ENCODE results near the gene MMRN2.

MMRN2 gene

DNA sequence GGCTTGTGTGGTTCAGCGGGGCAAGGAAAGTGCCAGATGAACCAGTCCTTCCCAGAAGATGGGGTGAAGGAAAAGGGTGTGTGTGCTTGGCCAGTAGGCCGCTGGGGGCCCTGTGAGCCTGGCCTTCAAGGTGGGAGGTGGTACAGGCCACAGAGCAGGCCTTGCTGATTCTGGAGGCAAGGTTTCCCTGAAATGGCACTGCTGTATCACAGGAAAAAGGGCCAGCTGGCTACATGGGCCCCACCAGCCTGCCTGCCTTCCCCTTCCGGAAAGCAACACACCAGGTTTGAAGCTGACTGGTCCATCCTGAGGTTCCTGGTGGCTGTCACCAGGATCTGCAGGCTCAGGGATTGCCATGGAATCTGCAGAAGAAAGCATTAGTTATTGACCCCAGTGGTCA, 12.5 kb downstream of the MMRN2 start:
- Histone ChIP-seq H2BK15ac (ENCODE audit: low read depth, poor library complexity, severe bottlenecking) (no peak overlapping the region), H3K14ac (ENCODE audit: low read length in 2 of 2) (peak overlapping the region in 1 of 2 experiments; percentile 53), H3K18ac (ENCODE audit: low read depth in 1 of 2, low read length in 2 of 2) (peak overlapping the region in 1 of 2 experiments; percentile 30), H3K36me3 (ENCODE audit: control insufficient read depth in 1 of 2, insufficient read depth in 2 of 2, low read depth in 1 of 2, low read length in 2 of 2) (peaks cover 0 to 4% of the 10 kb centered on the region in 2 experiments), H3K9me3 (ENCODE audit: control insufficient read depth, low read length) (no peaks in the 10 kb centered on the region), H2BK5ac (ENCODE audit: low read depth, low read length, poor library complexity, severe bottlenecking) (no peak overlapping the region), H2BK12ac (ENCODE audit: low read length in 2 of 2) (peak overlapping the region in 1 of 2 experiments; percentile 64), H3K4me2 (ENCODE audit: low read length, poor library complexity, severe bottlenecking) (no peak overlapping the region), H2AFZ (ENCODE audit: low read depth, low read length) (no peak overlapping the region), H3K4ac (ENCODE audit: low read depth in 1 of 2, low read length in 2 of 2) (no peak overlapping the region), H3K9ac (ENCODE audit: low read length) (peak overlapping the region; percentile 26), H2BK120ac (ENCODE audit: low read depth, low read length) (no peak overlapping the region), H3K79me1 (replicated peaks; ENCODE audit: low read length, poor library complexity, severe bottlenecking) (no peaks in the 10 kb centered on the region), H2AK5ac (ENCODE audit: low read length, severe bottlenecking) (no peak overlapping the region), H4K91ac (ENCODE audit: low read length) (peak overlapping the region; percentile 19), H3K23ac (ENCODE audit: low read length in 2 of 2) (no peak overlapping the region), H3K4me3 (ENCODE audit: insufficient read depth in 1 of 2, low read depth in 1 of 2, low read length in 2 of 2) (peak overlapping the region in 1 of 2 experiments; percentile 26), H4K8ac (ENCODE audit: low read length) (no peak overlapping the region), H3K27me3 (ENCODE audit: control insufficient read depth in 1 of 2, insufficient read depth in 1 of 2, low read length in 2 of 2) (peaks cover 0 to 8% of the 10 kb centered on the region in 2 experiments), H3K27ac (ENCODE audit: low read length, poor library complexity, severe bottlenecking) (no peak overlapping the region), H3K4me1 (ENCODE audit: control insufficient read depth, insufficient read depth, low read depth, low read length) (peaks cover 4% of the 10 kb centered on the region)
- no peak for DNase-seq
- 95% methylated on average over 3 of the region's 3 CpGs for WGBS

DNA sequence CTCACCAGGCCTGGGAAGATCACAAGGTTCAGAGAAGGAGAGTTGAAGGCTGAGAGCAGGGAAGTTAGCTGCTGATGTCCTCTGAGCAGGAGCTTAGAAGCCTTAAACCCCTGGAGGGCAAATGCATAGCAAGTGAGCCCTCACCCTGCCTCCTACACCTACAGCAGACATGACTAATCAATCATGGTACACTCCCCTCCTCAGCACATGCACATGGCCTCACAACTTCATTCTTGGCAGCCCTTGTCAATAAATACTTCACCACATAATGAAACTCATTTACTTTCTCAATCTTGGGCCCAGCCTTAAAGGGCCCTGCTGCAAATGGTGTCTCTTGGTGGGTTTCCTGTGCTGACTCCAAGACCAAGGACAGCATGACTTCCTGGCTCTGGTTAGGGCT, 12.9 kb downstream of the MMRN2 start:
- no peak overlapping the region for H2BK120ac ChIP-seq (ENCODE audit: low read depth, low read length)
- H3K9me3 ChIP-seq (ENCODE audit: control insufficient read depth, low read length): no peaks in the 10 kb centered on the region
- no peak for DNase-seq
- no peak overlapping the region for H3K14ac ChIP-seq (ENCODE audit: low read length in 2 of 2)
- no peak overlapping the region for H2BK15ac ChIP-seq (ENCODE audit: low read depth, poor library complexity, severe bottlenecking)
- no peak overlapping the region for H3K4me2 ChIP-seq (ENCODE audit: low read length, poor library complexity, severe bottlenecking)
- H2AK5ac ChIP-seq (ENCODE audit: low read length, severe bottlenecking): no peak overlapping the region
- H3K27ac ChIP-seq (ENCODE audit: low read length, poor library complexity, severe bottlenecking): no peak overlapping the region
- H3K79me1 ChIP-seq (replicated peaks; ENCODE audit: low read length, poor library complexity, severe bottlenecking): no peaks in the 10 kb centered on the region
- no peak overlapping the region for H2AFZ ChIP-seq (ENCODE audit: low read depth, low read length)
- no peak overlapping the region for H4K91ac ChIP-seq (ENCODE audit: low read length)
- H3K4me1 ChIP-seq (ENCODE audit: control insufficient read depth, insufficient read depth, low read depth, low read length): peaks cover 7% of the 10 kb centered on the region
- H3K36me3 ChIP-seq (ENCODE audit: control insufficient read depth in 1 of 2, insufficient read depth in 2 of 2, low read depth in 1 of 2, low read length in 2 of 2): peaks cover 0 to 4% of the 10 kb centered on the region in 2 experiments
- peaks cover 0 to 8% of the 10 kb centered on the region in 2 experiments for H3K27me3 ChIP-seq (ENCODE audit: control insufficient read depth in 1 of 2, insufficient read depth in 1 of 2, low read length in 2 of 2)
- no peak overlapping the region for H3K4me3 ChIP-seq (ENCODE audit: insufficient read depth in 1 of 2, low read depth in 1 of 2, low read length in 2 of 2)
- H2BK5ac ChIP-seq (ENCODE audit: low read depth, low read length, poor library complexity, severe bottlenecking): no peak overlapping the region
- H3K23ac ChIP-seq (ENCODE audit: low read length in 2 of 2): no peak overlapping the region
- H3K18ac ChIP-seq (ENCODE audit: low read depth in 1 of 2, low read length in 2 of 2): no peak overlapping the region
- H2BK12ac ChIP-seq (ENCODE audit: low read length in 2 of 2): no peak overlapping the region
- H3K4ac ChIP-seq (ENCODE audit: low read depth in 1 of 2, low read length in 2 of 2): no peak overlapping the region
- H4K8ac ChIP-seq (ENCODE audit: low read length): no peak overlapping the region
- H3K9ac ChIP-seq (ENCODE audit: low read length): peak overlapping the region; percentile 26

- Histone ChIP-seq H3K4me1 (ENCODE audit: control insufficient read depth, insufficient read depth, low read depth, low read length) (peaks cover 7% of the 10 kb centered on the region), H3K9me3 (ENCODE audit: control insufficient read depth, low read length) (no peaks in the 10 kb centered on the region), H3K36me3 (ENCODE audit: control insufficient read depth in 1 of 2, insufficient read depth in 2 of 2, low read depth in 1 of 2, low read length in 2 of 2) (peaks cover 0 to 4% of the 10 kb centered on the region in 2 experiments), H3K9ac (ENCODE audit: low read length) (no peak overlapping the region), H2AK5ac (ENCODE audit: low read length, severe bottlenecking) (no peak overlapping the region), H2BK12ac (ENCODE audit: low read length in 2 of 2) (no peak overlapping the region), H3K4ac (ENCODE audit: low read depth in 1 of 2, low read length in 2 of 2) (no peak overlapping the region), H2AFZ (ENCODE audit: low read depth, low read length) (no peak overlapping the region), H4K8ac (ENCODE audit: low read length) (no peak overlapping the region), H3K4me3 (ENCODE audit: insufficient read depth in 1 of 2, low read depth in 1 of 2, low read length in 2 of 2) (no peak overlapping the region), H3K79me1 (replicated peaks; ENCODE audit: low read length, poor library complexity, severe bottlenecking) (no peaks in the 10 kb centered on the region), H4K91ac (ENCODE audit: low read length) (no peak overlapping the region), H2BK15ac (ENCODE audit: low read depth, poor library complexity, severe bottlenecking) (no peak overlapping the region), H3K27ac (ENCODE audit: low read length, poor library complexity, severe bottlenecking) (no peak overlapping the region), H3K14ac (ENCODE audit: low read length in 2 of 2) (no peak overlapping the region), H3K23ac (ENCODE audit: low read length in 2 of 2) (no peak overlapping the region), H3K18ac (ENCODE audit: low read depth in 1 of 2, low read length in 2 of 2) (no peak overlapping the region), H2BK5ac (ENCODE audit: low read depth, low read length, poor library complexity, severe bottlenecking) (no peak overlapping the region), H3K4me2 (ENCODE audit: low read length, poor library complexity, severe bottlenecking) (no peak overlapping the region), H2BK120ac (ENCODE audit: low read depth, low read length) (no peak overlapping the region), H3K27me3 (ENCODE audit: control insufficient read depth in 1 of 2, insufficient read depth in 1 of 2, low read length in 2 of 2) (peaks cover 0 to 8% of the 10 kb centered on the region in 2 experiments)
- WGBS: 78% methylated on average over 4 of the region's 4 CpGs
- no peak for DNase-seq
These were observed 13.4 kb downstream of the MMRN2 start for GRCh38 chr10:86944031-86944419.

GRCh38 chr10:86943316-86944030, 13.9 kb downstream of the MMRN2 start:
- no peak overlapping the region for H2BK5ac ChIP-seq (ENCODE audit: low read depth, low read length, poor library complexity, severe bottlenecking)
- no peaks in the 10 kb centered on the region for H3K9me3 ChIP-seq (ENCODE audit: control insufficient read depth, low read length)
- no peak overlapping the region for H2BK12ac ChIP-seq (ENCODE audit: low read length in 2 of 2)
- H3K14ac ChIP-seq (ENCODE audit: low read length in 2 of 2): no peak overlapping the region
- no peak overlapping the region for H3K9ac ChIP-seq (ENCODE audit: low read length)
- H2AFZ ChIP-seq (ENCODE audit: low read depth, low read length): no peak overlapping the region
- H3K27ac ChIP-seq (ENCODE audit: low read length, poor library complexity, severe bottlenecking): no peak overlapping the region
- H4K91ac ChIP-seq (ENCODE audit: low read length): no peak overlapping the region
- H3K18ac ChIP-seq (ENCODE audit: low read depth in 1 of 2, low read length in 2 of 2): no peak overlapping the region
- H3K36me3 ChIP-seq (ENCODE audit: control insufficient read depth in 1 of 2, insufficient read depth in 2 of 2, low read depth in 1 of 2, low read length in 2 of 2): peaks cover 0 to 4% of the 10 kb centered on the region in 2 experiments
- H4K8ac ChIP-seq (ENCODE audit: low read length): no peak overlapping the region
- H3K4me3 ChIP-seq (ENCODE audit: insufficient read depth in 1 of 2, low read depth in 1 of 2, low read length in 2 of 2): no peak overlapping the region
- no peak overlapping the region for H3K4me2 ChIP-seq (ENCODE audit: low read length, poor library complexity, severe bottlenecking)
- H2BK15ac ChIP-seq (ENCODE audit: low read depth, poor library complexity, severe bottlenecking): no peak overlapping the region
- H2AK5ac ChIP-seq (ENCODE audit: low read length, severe bottlenecking): no peak overlapping the region
- peaks cover 0 to 8% of the 10 kb centered on the region in 2 experiments for H3K27me3 ChIP-seq (ENCODE audit: control insufficient read depth in 1 of 2, insufficient read depth in 1 of 2, low read length in 2 of 2)
- H2BK120ac ChIP-seq (ENCODE audit: low read depth, low read length): no peak overlapping the region
- DNase-seq: no peak
- 94% methylated on average over 30 of the region's 30 CpGs for WGBS
- no peak overlapping the region for H3K4ac ChIP-seq (ENCODE audit: low read depth in 1 of 2, low read length in 2 of 2)
- H3K23ac ChIP-seq (ENCODE audit: low read length in 2 of 2): no peak overlapping the region
- H3K4me1 ChIP-seq (ENCODE audit: control insufficient read depth, insufficient read depth, low read depth, low read length): peaks cover 7% of the 10 kb centered on the region
- H3K79me1 ChIP-seq (replicated peaks; ENCODE audit: low read length, poor library complexity, severe bottlenecking): no peaks in the 10 kb centered on the region

Data from mesenchymal stem cell (in vitro differentiated cells and primary cell).